Colonic mucosa (tissue), 4 donors: Measurements from ENCODE around the gene PDE3A. TPM values are rescaled to one million over a fixed set of nuclear protein-coding genes. Genes with fewer than 3 reads are reported as not detected.

ENCODE experiments used
- DNase-seq: peaks from one replicate; pipeline ENCODE4 v3.0.0-alpha.2; 2020
- H3K27ac ChIP-seq: fragments of 200-600 bp; one replicate; pipeline ENCODE4 v1.8.0; 2021
- H3K27me3 ChIP-seq: fragments of 200-600 bp; one replicate; pipeline ENCODE4 v1.8.0; 2021
- H3K36me3 ChIP-seq: fragments of 200-600 bp; one replicate; pipeline ENCODE4 v1.8.0; 2021
- H3K4me1 ChIP-seq: fragments of 200-600 bp; one replicate; pipeline ENCODE4 v1.8.0; 2021; ENCODE audit warnings: mild to moderate bottlenecking
- H3K4me3 ChIP-seq: fragments of 200-600 bp; one replicate; pipeline ENCODE4 v1.8.0; 2021
- H3K9ac ChIP-seq, 2 donors: one replicate each; pipeline ENCODE4 v1.7.0; 2013; ENCODE audit warnings: control low read depth in 2 of 2, low read depth in 2 of 2, low read length in 2 of 2
- H3K9me3 ChIP-seq: fragments of 200-600 bp; one replicate; pipeline ENCODE4 v1.8.0; 2021
- intact Hi-C: fragments of 100-400 bp; cut with DNase I; formaldehyde crosslinking; loops from one replicate; pipeline ENCODE4 v1.14.1; 2022
- total RNA-seq, 2 donors: library from RNA; stranded (reverse); fragmentation: NEBNext Ultra II Directional in 1 of 2; extraction: Animal tissue kit (Norgen Biotek cat#: 25700) in 1 of 2; gene quantifications; one replicate each; pipeline ENCODE4 v1.2.1, GENCODE V29; 2021
- TF ChIP-seq, protein P1 (sequence below): fragments of 200-600 bp; IDR thresholded peaks from one replicate; pipeline ENCODE4 v1.8.0; 2022; ENCODE audit warnings: antibody characterized with exemption, mild to moderate bottlenecking
- donor health status: healthy.
- donor health status: DM: no; HTN: no; CAD: no.
- donor health status: DM: no; HTN: no; CAD: no.

The PDE3A gene
- total RNA-seq, 2 donors from 2014 or later: 32.1 to 50.6 TPM

- TF ChIP-seq, protein P1, sequence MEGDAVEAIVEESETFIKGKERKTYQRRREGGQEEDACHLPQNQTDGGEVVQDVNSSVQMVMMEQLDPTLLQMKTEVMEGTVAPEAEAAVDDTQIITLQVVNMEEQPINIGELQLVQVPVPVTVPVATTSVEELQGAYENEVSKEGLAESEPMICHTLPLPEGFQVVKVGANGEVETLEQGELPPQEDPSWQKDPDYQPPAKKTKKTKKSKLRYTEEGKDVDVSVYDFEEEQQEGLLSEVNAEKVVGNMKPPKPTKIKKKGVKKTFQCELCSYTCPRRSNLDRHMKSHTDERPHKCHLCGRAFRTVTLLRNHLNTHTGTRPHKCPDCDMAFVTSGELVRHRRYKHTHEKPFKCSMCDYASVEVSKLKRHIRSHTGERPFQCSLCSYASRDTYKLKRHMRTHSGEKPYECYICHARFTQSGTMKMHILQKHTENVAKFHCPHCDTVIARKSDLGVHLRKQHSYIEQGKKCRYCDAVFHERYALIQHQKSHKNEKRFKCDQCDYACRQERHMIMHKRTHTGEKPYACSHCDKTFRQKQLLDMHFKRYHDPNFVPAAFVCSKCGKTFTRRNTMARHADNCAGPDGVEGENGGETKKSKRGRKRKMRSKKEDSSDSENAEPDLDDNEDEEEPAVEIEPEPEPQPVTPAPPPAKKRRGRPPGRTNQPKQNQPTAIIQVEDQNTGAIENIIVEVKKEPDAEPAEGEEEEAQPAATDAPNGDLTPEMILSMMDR: no peak
- Histone ChIP-seq H3K36me3 (no peaks in the 10 kb centered on the region), H3K9me3 (no peaks in the 10 kb centered on the region), H3K27ac (no peak overlapping the region), H3K4me3 (no peak overlapping the region), H3K9ac (no peak overlapping the region), H3K27me3 (no peaks in the 10 kb centered on the region), H3K4me1 (no peaks in the 10 kb centered on the region)
- no peak for DNase-seq
- intact Hi-C loops: no loop called here
Measured at GRCh38 chr12:20444595-20445170, 76.3 kb downstream of the PDE3A start.

DNA sequence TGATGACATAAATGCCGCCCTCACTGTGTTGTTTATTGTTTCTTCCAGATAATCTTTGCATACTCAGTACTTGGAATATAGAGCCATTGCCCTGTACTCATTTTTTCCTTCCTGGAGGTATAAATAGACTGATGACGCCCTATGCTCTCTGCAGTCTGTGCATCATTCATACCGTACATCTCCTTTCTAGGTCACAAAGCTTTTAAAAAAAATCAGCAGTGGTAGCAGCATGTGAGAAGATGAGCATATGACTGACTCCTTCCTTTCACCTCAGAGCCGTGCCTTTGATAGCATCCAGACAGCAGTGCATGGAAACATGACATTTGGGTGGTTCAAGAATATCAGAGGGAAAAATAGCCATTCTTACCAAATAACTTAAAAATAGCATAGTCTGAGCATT is 77.3 kb downstream of the PDE3A start:
- Histone ChIP-seq H3K27me3 (no peaks in the 10 kb centered on the region), H3K36me3 (no peaks in the 10 kb centered on the region), H3K4me1 (no peaks in the 10 kb centered on the region), H3K9ac (no peak overlapping the region), H3K4me3 (no peak overlapping the region), H3K27ac (no peak overlapping the region), H3K9me3 (no peaks in the 10 kb centered on the region)
- DNase-seq: no peak
- intact Hi-C loops: no loop called here
- TF ChIP-seq, protein P1: no peak

GRCh38 chr12:20446836-20447235 is 78.5 kb downstream of the PDE3A start:
- TF ChIP-seq, protein P1: no peak
- H3K27me3 ChIP-seq: no peaks in the 10 kb centered on the region
- intact Hi-C loops: no loop called here
- no peak overlapping the region for H3K4me3 ChIP-seq
- DNase-seq: no peak
- no peak overlapping the region for H3K27ac ChIP-seq
- H3K4me1 ChIP-seq: no peaks in the 10 kb centered on the region
- H3K9ac ChIP-seq: no peak overlapping the region
- H3K36me3 ChIP-seq: no peaks in the 10 kb centered on the region
- H3K9me3 ChIP-seq: no peaks in the 10 kb centered on the region

DNA sequence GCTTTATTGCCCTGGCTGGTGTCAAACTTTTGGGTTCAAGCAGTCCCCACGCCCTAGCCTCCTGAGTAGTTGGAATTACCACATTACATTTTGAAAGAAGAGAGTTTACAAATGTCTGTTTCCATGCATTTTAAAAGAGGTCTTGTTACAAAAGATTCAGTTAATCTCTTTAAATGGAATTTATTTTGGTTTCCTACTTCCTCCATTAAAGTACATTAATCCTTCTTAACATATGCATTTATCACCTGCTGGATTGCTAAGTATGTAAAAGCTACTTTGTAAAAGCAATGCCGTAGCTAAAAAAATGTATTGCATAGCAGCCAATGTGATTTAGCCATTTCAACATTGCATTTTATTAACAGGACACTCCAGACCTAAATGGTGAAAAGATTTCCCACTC is 80.4 kb downstream of the PDE3A start:
- Histone ChIP-seq H3K4me1 (no peaks in the 10 kb centered on the region), H3K9ac (no peak overlapping the region), H3K4me3 (no peak overlapping the region), H3K9me3 (no peaks in the 10 kb centered on the region), H3K36me3 (no peaks in the 10 kb centered on the region), H3K27ac (no peak overlapping the region), H3K27me3 (no peaks in the 10 kb centered on the region)
- TF ChIP-seq, protein P1: no peak
- intact Hi-C loops: no loop called here
- DNase-seq: no peak

DNA sequence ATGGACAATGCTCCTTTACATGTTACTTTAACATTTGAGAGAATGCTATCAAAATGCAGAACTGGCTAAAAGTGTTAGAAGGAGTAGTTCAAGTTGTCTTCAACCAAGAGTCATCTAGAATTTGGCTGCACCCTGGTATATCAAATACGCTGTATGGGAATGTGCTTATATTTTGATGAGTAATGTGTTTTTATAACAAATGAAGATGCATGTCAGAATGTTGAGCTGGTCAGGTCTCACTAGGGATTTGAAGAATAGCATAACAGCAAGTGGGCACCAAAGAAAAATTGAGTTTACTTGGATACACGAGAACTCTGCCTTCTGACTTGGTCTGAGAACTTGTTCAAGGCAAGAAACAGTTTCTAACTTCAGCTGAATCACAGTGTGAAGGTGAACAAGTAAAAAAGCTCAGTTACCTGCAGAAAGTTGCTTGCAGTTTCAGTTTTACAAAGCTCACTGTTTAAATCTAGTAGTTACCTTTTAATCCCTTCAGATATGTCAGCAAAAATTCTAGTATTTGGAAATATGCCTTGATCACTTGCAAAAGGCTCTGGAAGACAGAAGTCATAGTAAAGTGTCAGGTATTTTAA is 82.3 kb downstream of the PDE3A start:
- Histone ChIP-seq H3K27ac (no peak overlapping the region), H3K4me3 (no peak overlapping the region), H3K9me3 (no peaks in the 10 kb centered on the region), H3K36me3 (no peaks in the 10 kb centered on the region), H3K9ac (no peak overlapping the region), H3K4me1 (no peaks in the 10 kb centered on the region), H3K27me3 (no peaks in the 10 kb centered on the region)
- TF ChIP-seq, protein P1: no peak
- intact Hi-C loops: no loop called here
- DNase-seq: no peak
